Measurements from ENCODE around the gene ATP11A. TPM values are rescaled to one million over a fixed set of nuclear protein-coding genes. Genes with fewer than 3 reads are reported as not detected.

ATP11A gene
- total RNA-seq, 1 donor from 2014 or later: 6.1 TPM

- H3K4me3 ChIP-seq (ENCODE audit: low read depth, low read length): no peak overlapping the region
- no peak for TF ChIP-seq CTCF (IDR thresholded peaks at IDR 0.05; ENCODE audit: insufficient read depth, low read length, severe bottlenecking)
- FAIRE-seq (no peak), DNase-seq (ENCODE audit: low read depth) (no peak)
- H3K36me3 ChIP-seq (ENCODE audit: control insufficient read depth, insufficient read depth, low read length): peaks cover 7% of the 10 kb centered on the region
- H3K27me3 ChIP-seq (ENCODE audit: control insufficient read depth, insufficient read depth, low read length): no peaks in the 10 kb centered on the region
Measured at GRCh38 chr13:112842343-112842856, 152.6 kb downstream of the ATP11A start.

GRCh38 chr13:112842931-112843391, 153.1 kb downstream of the ATP11A start:
- Histone ChIP-seq H3K36me3 (ENCODE audit: control insufficient read depth, insufficient read depth, low read length) (peaks cover 7% of the 10 kb centered on the region), H3K4me3 (ENCODE audit: low read depth, low read length) (no peak overlapping the region), H3K27me3 (ENCODE audit: control insufficient read depth, insufficient read depth, low read length) (no peaks in the 10 kb centered on the region)
- DNase-seq (ENCODE audit: low read depth) (no peak), FAIRE-seq (no peak)
- no peak for TF ChIP-seq CTCF (IDR thresholded peaks at IDR 0.05; ENCODE audit: insufficient read depth, low read length, severe bottlenecking)

GRCh38 chr13:112843392-112844111, 153.7 kb downstream of the ATP11A start:
- FAIRE-seq (no peak), DNase-seq (ENCODE audit: low read depth) (no peak)
- no peak for TF ChIP-seq CTCF (IDR thresholded peaks at IDR 0.05; ENCODE audit: insufficient read depth, low read length, severe bottlenecking)
- Histone ChIP-seq H3K27me3 (ENCODE audit: control insufficient read depth, insufficient read depth, low read length) (no peaks in the 10 kb centered on the region), H3K4me3 (ENCODE audit: low read depth, low read length) (no peak overlapping the region), H3K36me3 (ENCODE audit: control insufficient read depth, insufficient read depth, low read length) (peaks cover 7% of the 10 kb centered on the region)

- no peak for FAIRE-seq
- TF ChIP-seq CTCF (IDR thresholded peaks at IDR 0.05; ENCODE audit: insufficient read depth, low read length, severe bottlenecking): no peak
- peaks cover 7% of the 10 kb centered on the region for H3K36me3 ChIP-seq (ENCODE audit: control insufficient read depth, insufficient read depth, low read length)
- H3K4me3 ChIP-seq (ENCODE audit: low read depth, low read length): no peak overlapping the region
- no peaks in the 10 kb centered on the region for H3K27me3 ChIP-seq (ENCODE audit: control insufficient read depth, insufficient read depth, low read length)
- no peak for DNase-seq (ENCODE audit: low read depth)
Measured at GRCh38 chr13:112844411-112844810, 154.6 kb downstream of the ATP11A start.

GRCh38 chr13:112844879-112845278, 155.0 kb downstream of the ATP11A start:
- Histone ChIP-seq H3K4me3 (ENCODE audit: low read depth, low read length) (no peak overlapping the region), H3K27me3 (ENCODE audit: control insufficient read depth, insufficient read depth, low read length) (no peaks in the 10 kb centered on the region), H3K36me3 (ENCODE audit: control insufficient read depth, insufficient read depth, low read length) (peaks cover 7% of the 10 kb centered on the region)
- no peak for TF ChIP-seq CTCF (IDR thresholded peaks at IDR 0.05; ENCODE audit: insufficient read depth, low read length, severe bottlenecking)
- FAIRE-seq (no peak), DNase-seq (ENCODE audit: low read depth) (no peak)
